WTC11 (cell line): ENCODE measurements around the gene CD209.

Experiments
- KAT7 ChIP-seq: sonication (generic); formaldehyde crosslinking; IDR thresholded peaks from 2 replicates; pipeline ENCODE4 v1.8.1; 2023; ENCODE audit warnings: missing genetic modification reagents, mild to moderate bottlenecking, borderline replicate concordance
- NR1H2 ChIP-seq: sonication (generic); formaldehyde crosslinking; IDR thresholded peaks from 2 replicates; pipeline ENCODE4 v1.9.0; 2021; ENCODE audit warnings: mild to moderate bottlenecking, moderate library complexity, missing genetic modification reagents
- NR2C2 ChIP-seq: sonication (generic); formaldehyde crosslinking; IDR thresholded peaks from 2 replicates; pipeline ENCODE4 v1.8.0; 2022; ENCODE audit warnings: mild to moderate bottlenecking, missing genetic modification reagents
- NR3C1 ChIP-seq: sonication (generic); formaldehyde crosslinking; conservative IDR thresholded peaks from 2 replicates; pipeline ENCODE4 v1.8.1; 2023; ENCODE audit warnings: low read depth, mild to moderate bottlenecking, missing genetic modification reagents
- TF ChIP-seq, protein P1 (sequence below): fragments of 200-600 bp; IDR thresholded peaks from 2 replicates; pipeline ENCODE4 v1.8.0; 2022; ENCODE audit warnings: antibody characterized with exemption
- TF ChIP-seq, protein P2 (sequence below): sonication (generic); formaldehyde crosslinking; IDR thresholded peaks from 2 replicates; pipeline ENCODE4 v1.8.0; 2023; ENCODE audit warnings: missing genetic modification reagents
- TF ChIP-seq, protein P3 (sequence below): sonication (generic); formaldehyde crosslinking; conservative IDR thresholded peaks from 2 replicates; pipeline ENCODE4 v1.8.1; 2022; ENCODE audit warnings: mild to moderate bottlenecking, missing genetic modification reagents

DNA sequence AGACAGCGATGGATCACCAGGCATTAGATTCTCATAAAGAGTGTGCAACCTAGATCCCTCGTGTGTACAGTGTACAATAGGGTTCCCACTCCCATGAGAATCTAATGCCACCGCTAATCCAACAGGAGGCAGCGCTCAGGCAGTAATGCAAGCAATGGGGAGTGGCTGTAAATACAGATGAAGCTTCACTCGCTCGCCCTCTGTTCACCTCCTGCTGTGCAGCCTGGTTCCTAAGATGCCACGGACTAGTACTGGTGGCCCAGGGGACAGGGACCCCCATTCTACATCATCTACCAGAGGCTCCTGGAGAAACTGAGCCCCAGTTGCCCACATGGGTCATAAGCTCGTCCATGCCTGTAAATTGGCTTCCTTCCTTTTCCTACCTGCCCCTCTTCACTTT is 23.7 kb upstream of the CD209 start:
- no peak for TF ChIP-seq NR3C1 (CRISPR knock-in tag)
- TF ChIP-seq, protein P1, sequence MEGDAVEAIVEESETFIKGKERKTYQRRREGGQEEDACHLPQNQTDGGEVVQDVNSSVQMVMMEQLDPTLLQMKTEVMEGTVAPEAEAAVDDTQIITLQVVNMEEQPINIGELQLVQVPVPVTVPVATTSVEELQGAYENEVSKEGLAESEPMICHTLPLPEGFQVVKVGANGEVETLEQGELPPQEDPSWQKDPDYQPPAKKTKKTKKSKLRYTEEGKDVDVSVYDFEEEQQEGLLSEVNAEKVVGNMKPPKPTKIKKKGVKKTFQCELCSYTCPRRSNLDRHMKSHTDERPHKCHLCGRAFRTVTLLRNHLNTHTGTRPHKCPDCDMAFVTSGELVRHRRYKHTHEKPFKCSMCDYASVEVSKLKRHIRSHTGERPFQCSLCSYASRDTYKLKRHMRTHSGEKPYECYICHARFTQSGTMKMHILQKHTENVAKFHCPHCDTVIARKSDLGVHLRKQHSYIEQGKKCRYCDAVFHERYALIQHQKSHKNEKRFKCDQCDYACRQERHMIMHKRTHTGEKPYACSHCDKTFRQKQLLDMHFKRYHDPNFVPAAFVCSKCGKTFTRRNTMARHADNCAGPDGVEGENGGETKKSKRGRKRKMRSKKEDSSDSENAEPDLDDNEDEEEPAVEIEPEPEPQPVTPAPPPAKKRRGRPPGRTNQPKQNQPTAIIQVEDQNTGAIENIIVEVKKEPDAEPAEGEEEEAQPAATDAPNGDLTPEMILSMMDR, result no peak
- no peak for TF ChIP-seq NR1H2 (CRISPR knock-in tag)
- TF ChIP-seq, protein P2, sequence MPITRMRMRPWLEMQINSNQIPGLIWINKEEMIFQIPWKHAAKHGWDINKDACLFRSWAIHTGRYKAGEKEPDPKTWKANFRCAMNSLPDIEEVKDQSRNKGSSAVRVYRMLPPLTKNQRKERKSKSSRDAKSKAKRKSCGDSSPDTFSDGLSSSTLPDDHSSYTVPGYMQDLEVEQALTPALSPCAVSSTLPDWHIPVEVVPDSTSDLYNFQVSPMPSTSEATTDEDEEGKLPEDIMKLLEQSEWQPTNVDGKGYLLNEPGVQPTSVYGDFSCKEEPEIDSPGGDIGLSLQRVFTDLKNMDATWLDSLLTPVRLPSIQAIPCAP, result no peak
- TF ChIP-seq, protein P3, sequence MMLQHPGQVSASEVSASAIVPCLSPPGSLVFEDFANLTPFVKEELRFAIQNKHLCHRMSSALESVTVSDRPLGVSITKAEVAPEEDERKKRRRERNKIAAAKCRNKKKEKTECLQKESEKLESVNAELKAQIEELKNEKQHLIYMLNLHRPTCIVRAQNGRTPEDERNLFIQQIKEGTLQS, result no peak
- no peak for TF ChIP-seq NR2C2 (CRISPR knock-in tag)
- no peak for TF ChIP-seq KAT7 (CRISPR knock-in tag)
